ACHN (cell line): Measurements from ENCODE around the gene KMT2A.

Source experiments
- DNase-seq: peaks from one replicate; pipeline ENCODE4 v3.0.0-alpha.2; 2015
- in situ Hi-C: cut with HindIII; loops from 2 replicates; pipeline ENCODE4 v1.10.0; 2017; ENCODE audit warnings: low sequenced_read_pairs, low pct_ligation_motif_present, low pct_unique_long_range_greater_than_20kb

Gene KMT2A

GRCh38 chr11:118528511-118528910, 92.2 kb downstream of the KMT2A start:
- no peak for DNase-seq
- in situ Hi-C loops = no loop called here

GRCh38 chr11:118529584-118530175, 93.4 kb downstream of the KMT2A start:
- DNase-seq = peak; percentile 4

GRCh38 chr11:118530180-118530682, 93.9 kb downstream of the KMT2A start:
- no peak for DNase-seq
- in situ Hi-C loops = no loop called here

More at GRCh38 chr11:118529584-118530175, 93.4 kb downstream of the KMT2A start:
- in situ Hi-C loops = no loop called here

GRCh38 chr11:118530683-118531596, 94.6 kb downstream of the KMT2A start, which contains the start of gene TMEM25:
Gene TMEM25, plus strand, starts transcription at chr11:118531192. Its CDS starts 610 bp downstream, at chr11:118531802.
- in situ Hi-C loops = no loop called here

GRCh38 chr11:118531597-118532084, 95.3 kb downstream of the KMT2A start:
- DNase-seq = no peak
- in situ Hi-C loops = no loop called here

More at GRCh38 chr11:118530683-118531596, 94.6 kb downstream of the KMT2A start, which contains the start of gene TMEM25:
- peak; percentile 44 for DNase-seq

- DNase-seq = no peak
- in situ Hi-C loops = no loop called here
Measured at GRCh38 chr11:118532091-118532490, 95.8 kb downstream of the KMT2A start.

GRCh38 chr11:118532852-118533768, 96.8 kb downstream of the KMT2A start:
- in situ Hi-C loops = no loop called here
- DNase-seq = no peak

GRCh38 chr11:118533769-118534729, 97.8 kb downstream of the KMT2A start:
- no peak for DNase-seq
- in situ Hi-C loops = no loop called here

- no peak for DNase-seq
- in situ Hi-C loops = no loop called here
Measured at GRCh38 chr11:118535261-118535660, 99.0 kb downstream of the KMT2A start.

- in situ Hi-C loops = no loop called here
- DNase-seq = no peak
Measured at GRCh38 chr11:118536726-118537125, 100.4 kb downstream of the KMT2A start.

- in situ Hi-C loops = no loop called here
- DNase-seq = no peak
Measured at GRCh38 chr11:118537409-118537980, 101.2 kb downstream of the KMT2A start.

GRCh38 chr11:118544010-118544646, 107.8 kb downstream of the KMT2A start:
- DNase-seq = no peak
- in situ Hi-C loops = no loop called here

- no peak for DNase-seq
- in situ Hi-C loops = no loop called here
Measured at GRCh38 chr11:118544647-118545010, 108.3 kb downstream of the KMT2A start.

- DNase-seq = no peak
- in situ Hi-C loops = no loop called here
Measured at GRCh38 chr11:118545533-118545932, 109.2 kb downstream of the KMT2A start.

GRCh38 chr11:118547132-118547531, 110.8 kb downstream of the KMT2A start:
- DNase-seq = no peak

GRCh38 chr11:118552341-118552740, 116.0 kb downstream of the KMT2A start:
- in situ Hi-C loops = no loop called here
- no peak for DNase-seq

More at GRCh38 chr11:118547132-118547531, 110.8 kb downstream of the KMT2A start:
- in situ Hi-C loops = no loop called here

GRCh38 chr11:118560806-118561205, 124.5 kb downstream of the KMT2A start:
- no peak for DNase-seq
- in situ Hi-C loops = no loop called here
